ACC112 (cell line): ENCODE results near the gene AP1S1.
"Not testable (repeated sequence)": the region's sequence is repeated elsewhere in the genome, so short reads cannot be mapped to it uniquely, and the experiment has no call there.

ENCODE experiments used
- H2AFZ ChIP-seq: fragments of 200-600 bp; sonication (generic); one replicate; pipeline ENCODE4 v1.6.0; 2017; ENCODE audit warnings: antibody characterized with exemption, low read length; ENCODE audit not compliant: unreplicated experiment
- H3K27ac ChIP-seq: fragments of 200-600 bp; sonication (generic); 2 replicates; pipeline ENCODE4 v1.5.1; 2014; ENCODE audit warnings: low read depth, mild to moderate bottlenecking, antibody characterized with exemption, low read length, moderate library complexity
- H3K27me3 ChIP-seq: fragments of 200-600 bp; sonication (generic); 2 replicates; pipeline ENCODE4 v1.6.1; 2014; ENCODE audit warnings: mild to moderate bottlenecking, antibody characterized with exemption, low read length, moderate library complexity, mixed read lengths; ENCODE audit not compliant: insufficient read depth
- H3K36me3 ChIP-seq: fragments of 200-600 bp; sonication (generic); 2 replicates; pipeline ENCODE4 v1.6.1; 2016; ENCODE audit warnings: mild to moderate bottlenecking, antibody characterized with exemption, low read length, moderate library complexity, mixed read lengths; ENCODE audit not compliant: insufficient read depth
- H3K4me1 ChIP-seq: fragments of 200-600 bp; sonication (generic); one replicate; pipeline ENCODE4 v1.6.1; 2016; ENCODE audit warnings: low read length, mixed read lengths; ENCODE audit not compliant: insufficient read depth, unreplicated experiment, control insufficient read depth
- H3K4me3 ChIP-seq: fragments of 200-600 bp; sonication (generic); 2 replicates; pipeline ENCODE4 v1.5.1; 2014; ENCODE audit warnings: mild to moderate bottlenecking, low read depth, low read length
- H3K79me2 ChIP-seq: fragments of 200-600 bp; sonication (generic); one replicate; pipeline ENCODE4 v1.6.0; 2016; ENCODE audit warnings: low read length; ENCODE audit not compliant: control insufficient read depth, unreplicated experiment, insufficient read depth

The AP1S1 gene

DNA sequence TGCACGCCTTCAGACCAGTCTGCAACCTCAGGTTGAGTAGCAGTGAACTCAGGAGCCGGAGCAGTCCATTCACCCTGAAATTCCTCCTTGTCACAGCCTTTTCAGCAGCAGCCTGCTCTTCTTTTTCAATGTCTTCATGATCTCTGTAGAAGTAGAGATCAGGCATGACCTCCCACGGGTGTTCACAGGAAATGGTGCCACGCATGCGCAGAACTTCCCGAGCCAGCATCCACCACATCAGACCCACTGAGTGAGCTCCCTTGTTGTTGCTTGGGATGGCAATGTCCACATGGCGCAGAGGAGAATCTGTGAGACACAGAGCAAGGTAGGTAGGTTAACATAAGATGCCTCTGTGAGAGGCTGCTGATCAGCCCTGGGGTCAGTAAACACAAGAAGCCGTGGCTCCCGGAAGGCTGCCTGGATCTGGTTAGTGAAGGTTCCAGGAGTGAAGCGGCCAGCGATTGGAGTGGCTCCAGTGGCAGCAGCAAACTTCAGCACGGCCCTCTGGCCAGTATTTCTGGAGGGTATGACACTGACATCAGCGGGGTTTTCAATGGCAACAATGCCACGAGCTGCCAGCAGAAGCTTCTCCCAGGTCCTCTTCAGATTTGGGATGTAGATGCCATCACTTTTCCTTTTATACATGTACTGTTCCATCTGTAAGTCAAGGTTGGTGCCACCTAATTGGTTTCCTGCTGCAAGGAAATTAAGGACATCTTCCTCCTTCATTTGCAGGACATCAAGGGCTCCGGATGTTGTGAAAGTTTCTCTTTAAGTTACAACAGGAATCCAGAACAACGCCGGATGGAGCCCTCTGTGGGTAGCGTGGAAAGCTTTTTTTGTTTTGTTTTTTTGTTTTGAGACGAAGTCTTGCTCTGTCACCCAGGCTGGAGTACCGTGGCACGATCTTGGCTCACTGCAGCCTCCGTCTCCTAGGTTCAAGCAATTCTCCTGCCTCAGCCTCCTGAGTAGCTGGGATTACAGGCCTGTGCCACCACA lies 49.8 kb downstream of the AP1S1 start:
- H3K27ac ChIP-seq, H2AFZ ChIP-seq, H3K4me3 ChIP-seq, H3K79me2 ChIP-seq, H3K36me3 ChIP-seq, H3K4me1 ChIP-seq: not testable (repeated sequence)
- peaks cover 28% of the 10 kb centered on the region for H3K27me3 ChIP-seq

DNA sequence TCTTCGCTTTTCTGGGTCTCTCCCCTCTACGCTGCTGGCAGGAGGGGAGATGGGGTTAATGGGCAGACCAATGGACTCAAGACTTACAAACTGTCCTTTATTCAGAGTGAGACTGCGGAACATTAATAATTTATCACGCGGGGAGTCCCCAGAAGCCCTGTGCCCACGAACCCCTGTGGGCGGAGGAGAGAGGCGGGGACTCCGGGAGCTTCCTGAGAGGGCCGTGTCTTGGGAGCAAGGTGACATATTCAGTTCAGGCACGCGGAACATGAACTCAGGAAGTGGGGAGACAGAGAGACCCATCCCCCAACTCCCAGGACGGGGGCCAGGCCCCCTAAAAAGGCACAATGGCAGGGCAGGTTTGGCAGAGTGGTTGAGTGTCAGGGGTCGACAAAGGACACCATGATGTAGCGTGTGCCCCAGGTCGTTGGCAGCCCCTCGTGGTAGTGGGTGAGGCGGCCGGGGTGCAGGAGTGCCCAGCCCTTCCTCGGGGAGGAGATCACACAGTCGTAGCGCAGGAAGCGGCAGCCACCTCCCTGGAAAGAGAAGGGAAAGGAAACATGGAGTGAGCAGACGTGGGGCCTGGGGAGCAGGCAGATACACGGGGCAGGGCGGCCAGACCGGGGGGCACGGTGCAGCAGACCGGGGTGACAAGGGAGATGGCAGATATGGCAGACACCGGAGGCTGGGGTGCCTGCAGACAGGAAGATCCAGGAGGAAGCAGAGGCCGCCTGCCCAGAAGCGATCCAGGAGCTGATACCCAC lies 51.8 kb downstream of the AP1S1 start:
- Histone ChIP-seq H3K79me2 (no peaks in the 10 kb centered on the region), H3K4me3 (no peak overlapping the region), H2AFZ (no peak overlapping the region), H3K27me3 (peaks cover 17% of the 10 kb centered on the region), H3K36me3 (peaks cover 2% of the 10 kb centered on the region; the same call in 1 of the 2 replicates), H3K27ac (no peak overlapping the region), H3K4me1 (peaks cover 6% of the 10 kb centered on the region)

DNA sequence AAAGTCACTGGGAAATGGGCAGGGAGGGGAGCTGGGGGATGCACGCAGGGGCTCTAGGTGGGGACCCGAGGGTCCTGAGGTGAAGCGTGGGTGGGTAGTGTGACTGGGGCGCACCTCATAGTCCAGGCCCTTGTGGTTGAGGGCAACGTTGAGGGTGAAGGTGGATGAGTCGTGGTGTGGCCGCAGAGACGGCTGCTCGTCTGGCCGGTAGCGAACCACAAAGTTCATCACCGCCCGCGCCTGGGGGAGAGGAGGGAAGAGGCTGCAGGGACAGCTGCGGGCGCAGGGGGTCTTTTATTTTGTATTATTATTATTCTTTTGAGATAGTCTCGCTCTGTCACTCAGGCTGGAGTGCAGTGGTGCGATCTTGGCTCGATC lies 52.4 kb downstream of the AP1S1 start:
- Histone ChIP-seq H3K4me3 (no peak overlapping the region), H3K36me3 (peaks cover 2% of the 10 kb centered on the region; the same call in 1 of the 2 replicates), H3K27ac (no peak overlapping the region), H3K79me2 (no peaks in the 10 kb centered on the region), H2AFZ (no peak overlapping the region), H3K27me3 (peaks cover 12% of the 10 kb centered on the region), H3K4me1 (peaks cover 6% of the 10 kb centered on the region)

DNA sequence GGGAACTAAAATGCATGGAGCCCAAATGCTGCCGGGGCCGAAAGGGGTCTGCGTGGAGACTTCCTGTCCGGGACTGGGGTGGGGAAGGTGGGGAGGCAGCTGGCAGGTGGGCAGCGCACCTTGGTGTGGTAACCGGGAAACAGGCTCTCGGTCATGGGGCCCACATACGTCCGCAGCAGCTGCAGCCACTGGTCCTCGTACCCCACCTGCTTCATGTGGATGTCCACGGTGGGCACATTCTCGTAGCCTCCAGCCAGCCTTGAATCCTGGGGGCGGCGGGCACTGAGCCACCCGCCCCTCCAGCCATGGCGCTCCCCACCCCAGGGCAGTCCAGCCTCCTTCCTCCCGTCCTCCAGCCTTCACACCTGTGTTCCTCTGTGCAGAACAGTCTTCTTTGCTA lies 53.2 kb downstream of the AP1S1 start:
- Histone ChIP-seq H3K79me2 (no peaks in the 10 kb centered on the region), H3K4me3 (no peak overlapping the region), H3K4me1 (no peaks in the 10 kb centered on the region), H3K27me3 (peaks cover 4% of the 10 kb centered on the region; the same call in 1 of the 2 replicates), H3K27ac (no peak overlapping the region), H3K36me3 (peaks cover 2% of the 10 kb centered on the region; the same call in 1 of the 2 replicates), H2AFZ (no peak overlapping the region)

DNA sequence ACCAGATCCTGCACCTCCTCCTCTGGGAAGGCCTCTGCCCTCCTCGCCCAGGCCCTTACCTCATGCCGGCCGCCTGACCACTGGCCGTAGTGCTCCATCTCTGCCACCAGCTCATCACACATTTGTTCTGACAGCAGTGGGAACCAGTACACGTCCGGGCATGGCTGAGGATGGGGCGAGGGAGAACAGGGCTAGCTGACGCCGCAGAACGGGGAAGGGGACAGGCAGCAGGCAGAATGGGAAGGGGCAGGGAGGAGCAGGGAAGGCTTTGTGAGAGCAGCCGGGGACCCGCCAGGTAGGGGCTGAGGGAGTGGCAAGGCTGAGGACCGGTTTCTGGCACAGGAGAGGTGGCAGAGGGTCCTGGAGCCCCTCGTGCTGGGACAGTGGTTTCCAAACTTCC lies 54.5 kb downstream of the AP1S1 start:
- Histone ChIP-seq H3K36me3 (peaks cover 2% of the 10 kb centered on the region; the same call in 1 of the 2 replicates), H3K79me2 (no peaks in the 10 kb centered on the region), H3K4me1 (no peaks in the 10 kb centered on the region), H3K27me3 (no peaks in the 10 kb centered on the region), H2AFZ (no peak overlapping the region), H3K4me3 (no peak overlapping the region), H3K27ac (no peak overlapping the region)

DNA sequence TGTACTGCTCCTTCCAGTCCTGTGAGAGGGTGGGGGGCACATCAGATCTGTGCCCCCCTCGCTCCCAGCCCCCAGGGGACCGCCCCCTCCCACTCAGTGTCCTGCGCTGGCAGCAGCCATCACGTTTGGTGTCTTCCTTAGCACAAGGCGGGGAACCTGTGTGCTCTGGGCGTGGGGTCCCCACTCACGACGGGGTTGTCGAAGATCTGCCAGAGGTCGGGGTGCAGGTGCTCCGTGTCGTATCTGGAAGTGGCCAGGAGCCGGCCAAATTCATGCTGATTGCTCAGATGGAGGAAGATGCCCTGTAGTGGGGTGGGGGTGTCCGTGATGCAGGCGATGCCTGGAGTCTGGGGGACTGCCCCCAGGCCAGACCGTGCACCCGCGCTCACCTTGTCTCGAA lies 55.9 kb downstream of the AP1S1 start:
- Histone ChIP-seq H3K27ac (no peak overlapping the region), H3K27me3 (no peaks in the 10 kb centered on the region), H3K4me1 (no peaks in the 10 kb centered on the region), H2AFZ (no peak overlapping the region), H3K79me2 (peaks cover 4% of the 10 kb centered on the region), H3K36me3 (peaks cover 5% of the 10 kb centered on the region; the same call in 1 of the 2 replicates), H3K4me3 (no peak overlapping the region)
